Activated CD8-positive, alpha-beta memory T cell treated with anti-CD3 and anti-CD28 coated beads, Interleukin-2, amount 50 U/mL, for 48 hours (primary cell): ENCODE data around the gene EGLN3.

Source experiments
- DNase-seq: peaks from one replicate; pipeline ENCODE4 v3.0.0-alpha.2; 2020

The EGLN3 gene

GRCh38 chr14:33959692-33960151, 8.8 kb upstream of the EGLN3 start:
- DNase-seq: no peak

- no peak for DNase-seq
Observed at GRCh38 chr14:33958605-33959226, 7.8 kb upstream of the EGLN3 start.

GRCh38 chr14:33957993-33958392, 7.1 kb upstream of the EGLN3 start:
- DNase-seq: no peak

GRCh38 chr14:33957299-33957698, 6.4 kb upstream of the EGLN3 start:
- no peak for DNase-seq

- DNase-seq: no peak
Observed at GRCh38 chr14:33956640-33957039, 5.8 kb upstream of the EGLN3 start.

- DNase-seq: no peak
Observed at GRCh38 chr14:33954016-33954598, 3.2 kb upstream of the EGLN3 start.

GRCh38 chr14:33952541-33952940, 1.7 kb upstream of the EGLN3 start:
- no peak for DNase-seq

GRCh38 chr14:33951183-33951840, 438 bp upstream of the EGLN3 start:
- DNase-seq: no peak

GRCh38 chr14:33949411-33949893, 1.4 kb downstream of the EGLN3 start:
- no peak for DNase-seq

GRCh38 chr14:33948869-33949408, 1.9 kb downstream of the EGLN3 start:
- DNase-seq: no peak

GRCh38 chr14:33948145-33948868, 2.6 kb downstream of the EGLN3 start:
- no peak for DNase-seq

GRCh38 chr14:33946679-33947476, 4.0 kb downstream of the EGLN3 start:
- no peak for DNase-seq

- DNase-seq: no peak
Observed at GRCh38 chr14:33945210-33946088, 5.4 kb downstream of the EGLN3 start.

- DNase-seq: no peak
Observed at GRCh38 chr14:33943096-33943883, 7.6 kb downstream of the EGLN3 start.

- DNase-seq: no peak
Observed at GRCh38 chr14:33941718-33942117, 9.2 kb downstream of the EGLN3 start.

- DNase-seq: no peak
Observed at GRCh38 chr14:33940561-33941011, 10.3 kb downstream of the EGLN3 start.

GRCh38 chr14:33938131-33938949, 12.5 kb downstream of the EGLN3 start:
- no peak for DNase-seq

- DNase-seq: no peak
Observed at GRCh38 chr14:33936391-33936790, 14.5 kb downstream of the EGLN3 start.

- DNase-seq: no peak
Observed at GRCh38 chr14:33934938-33935337, 15.9 kb downstream of the EGLN3 start.
